Activated CD8-positive, alpha-beta memory T cell treated with anti-CD3 and anti-CD28 coated beads for 48 hours (primary cell): ENCODE measurements around the gene KIF18B.

Experiments
- DNase-seq, 3 experiments: peaks; one replicate each; pipeline ENCODE4 v3.0.0-alpha.2; 2020; ENCODE audit warnings: low read depth in 2 of 3, low spot score in 2 of 3

KIF18B gene

GRCh38 chr17:44941712-44942331 is 5.8 kb downstream of the KIF18B start:
- no peak for DNase-seq

- no peak for DNase-seq
These were observed 6.8 kb downstream of the KIF18B start for GRCh38 chr17:44940768-44941167.

DNA sequence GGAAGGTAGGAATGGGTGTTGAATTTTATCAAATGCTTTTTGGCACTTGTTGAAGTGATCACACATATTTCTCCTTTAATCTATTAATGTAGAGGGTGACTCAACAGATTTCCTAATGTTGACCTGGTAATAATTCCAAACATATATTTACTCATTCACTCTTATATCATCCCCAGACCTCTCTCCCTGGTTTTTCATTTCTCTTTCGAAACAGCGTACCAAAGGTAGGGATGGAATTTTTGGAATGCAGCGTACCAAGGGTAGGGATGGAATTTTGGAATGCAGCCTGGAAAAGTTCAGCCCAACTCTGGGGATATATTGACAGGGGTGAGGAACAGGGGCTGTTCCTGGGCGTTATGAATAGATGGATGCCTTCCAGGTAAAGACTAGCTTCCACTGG is 7.3 kb downstream of the KIF18B start:
- no peak for DNase-seq

GRCh38 chr17:44935116-44935515 is 12.5 kb downstream of the KIF18B start:
- DNase-seq: no peak

DNA sequence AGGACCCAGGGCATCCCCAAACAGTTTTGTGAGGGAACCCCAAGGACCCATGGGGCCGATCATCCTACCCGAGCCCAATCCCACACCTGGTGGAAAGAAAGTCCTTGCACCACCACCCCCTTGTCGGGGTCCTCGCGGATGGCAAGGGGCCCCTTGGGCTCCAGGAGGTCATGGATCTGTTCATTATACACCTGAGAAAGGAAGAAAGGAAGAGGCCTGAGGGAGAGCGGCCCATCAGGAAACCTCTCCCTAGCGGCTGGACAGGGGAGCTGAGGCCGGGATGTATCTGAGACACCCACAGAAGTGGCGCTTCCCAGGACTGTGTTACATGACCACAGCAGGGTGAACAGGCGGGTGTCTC is 12.8 kb downstream of the KIF18B start:
- no peak for DNase-seq

DNA sequence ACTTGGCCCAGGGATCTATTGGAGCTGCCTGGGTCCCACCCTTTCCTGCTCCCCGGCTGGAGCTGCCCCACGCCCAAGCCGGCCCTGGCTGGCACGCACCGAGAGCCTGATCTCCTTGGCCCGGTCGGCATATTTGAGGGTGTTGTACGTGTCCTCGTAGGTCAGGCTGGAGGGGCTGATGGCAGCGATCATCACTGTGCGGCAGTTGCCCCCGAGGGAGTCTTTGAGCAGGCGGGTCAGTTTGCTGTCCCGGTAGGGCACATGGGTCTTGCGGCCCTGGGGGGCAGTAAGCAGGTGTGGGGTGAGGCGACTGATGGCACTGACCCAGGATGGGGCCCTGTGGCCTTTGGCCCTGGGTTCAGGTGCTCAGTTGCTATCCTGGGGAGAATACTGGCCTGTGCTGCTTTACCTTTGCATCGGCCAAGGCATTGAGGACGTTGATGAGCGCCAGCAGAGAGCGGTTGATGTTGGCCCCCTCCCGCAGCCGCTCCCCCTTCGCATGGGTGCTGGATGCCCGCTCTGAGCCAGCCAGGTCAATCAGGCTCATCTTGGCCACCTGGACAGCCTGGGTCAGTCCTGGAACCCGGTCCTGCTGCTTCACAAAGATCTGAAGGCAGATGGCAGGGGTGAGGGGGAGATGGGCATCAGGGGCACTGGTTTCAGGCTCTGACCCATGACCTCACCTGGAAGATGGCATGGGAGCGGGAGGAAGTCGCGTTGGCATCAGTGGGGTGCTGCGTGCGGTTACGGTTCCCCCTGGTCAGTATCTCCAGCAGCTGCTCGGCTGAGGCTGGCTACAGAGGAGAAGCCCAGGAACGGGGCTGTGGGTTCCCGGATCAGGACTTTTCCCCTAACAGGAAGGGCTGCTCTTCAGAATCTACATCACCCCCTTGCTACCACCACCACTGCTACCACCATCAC is 13.5 kb downstream of the KIF18B start:
- no peak for DNase-seq

DNA sequence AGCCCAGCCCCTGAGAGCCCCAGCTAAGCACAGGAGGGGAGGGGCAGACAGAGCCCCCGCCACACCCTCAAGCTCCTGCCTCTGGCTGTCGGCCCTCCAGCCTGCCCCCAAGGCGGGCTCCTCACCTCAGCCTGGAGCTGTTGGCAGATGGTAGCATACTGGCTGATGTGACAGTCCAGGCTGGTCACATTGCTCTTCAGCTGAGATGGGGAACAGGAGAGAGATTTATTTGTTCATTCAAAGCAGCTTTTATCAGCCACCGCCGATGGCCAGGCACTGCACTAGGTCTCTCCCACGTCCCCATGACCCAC is 14.8 kb downstream of the KIF18B start:
- DNase-seq: no peak

DNA sequence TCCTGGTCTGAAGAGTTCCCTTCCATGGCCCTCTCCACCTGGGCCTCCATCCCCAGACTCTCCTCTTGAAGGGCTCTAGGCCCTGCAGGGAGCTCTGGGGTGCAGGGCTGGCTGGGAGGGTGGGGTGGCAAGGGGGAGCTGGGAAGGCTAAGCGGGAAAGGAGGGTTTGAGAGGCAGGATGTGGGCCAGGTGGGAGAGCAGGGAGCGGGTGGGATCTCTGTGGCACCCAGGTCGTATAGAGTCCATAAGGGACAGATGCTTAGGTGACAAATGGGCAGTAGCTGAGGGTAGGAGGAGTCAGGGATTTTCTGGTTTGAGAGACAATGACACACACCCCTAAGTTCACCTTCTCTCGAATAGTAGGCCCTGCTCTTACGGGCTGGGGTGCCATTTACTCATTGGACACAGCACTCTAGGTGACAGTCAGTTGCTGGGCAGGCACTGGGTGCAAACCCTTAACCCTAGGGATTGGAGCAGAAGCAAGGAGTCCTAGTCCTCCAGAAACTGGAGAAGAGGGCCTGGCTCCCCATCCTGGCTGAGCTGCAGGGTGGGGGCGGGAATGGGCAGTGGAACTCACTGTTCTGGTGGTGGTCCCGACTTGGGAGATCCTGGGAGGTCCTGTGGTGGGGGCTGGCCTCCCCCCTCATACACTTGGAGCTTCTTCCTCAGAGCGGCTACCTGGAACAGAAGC is 15.3 kb downstream of the KIF18B start:
- no peak for DNase-seq

DNA sequence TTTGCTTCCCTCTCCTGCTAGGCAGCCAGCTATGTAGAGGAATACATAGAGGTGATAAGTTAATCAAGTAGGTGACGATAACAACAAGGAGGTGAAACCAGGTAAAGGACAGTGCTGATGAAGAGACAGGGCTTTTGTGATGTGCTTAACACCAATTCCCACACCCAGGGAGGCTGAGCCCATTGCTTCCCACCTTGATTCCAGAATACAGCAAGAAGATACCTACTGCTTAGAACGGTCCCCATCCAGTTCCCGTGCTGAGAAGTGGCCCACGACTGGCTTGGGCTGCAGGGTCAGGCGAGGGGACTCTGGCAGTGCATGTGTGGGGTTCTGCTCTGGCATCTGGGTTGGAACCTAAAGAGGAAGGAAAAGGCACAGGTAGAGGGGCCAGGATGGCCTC is 16.2 kb downstream of the KIF18B start:
- no peak for DNase-seq

- no peak for DNase-seq
These were observed 16.9 kb downstream of the KIF18B start for GRCh38 chr17:44930667-44931066.

DNA sequence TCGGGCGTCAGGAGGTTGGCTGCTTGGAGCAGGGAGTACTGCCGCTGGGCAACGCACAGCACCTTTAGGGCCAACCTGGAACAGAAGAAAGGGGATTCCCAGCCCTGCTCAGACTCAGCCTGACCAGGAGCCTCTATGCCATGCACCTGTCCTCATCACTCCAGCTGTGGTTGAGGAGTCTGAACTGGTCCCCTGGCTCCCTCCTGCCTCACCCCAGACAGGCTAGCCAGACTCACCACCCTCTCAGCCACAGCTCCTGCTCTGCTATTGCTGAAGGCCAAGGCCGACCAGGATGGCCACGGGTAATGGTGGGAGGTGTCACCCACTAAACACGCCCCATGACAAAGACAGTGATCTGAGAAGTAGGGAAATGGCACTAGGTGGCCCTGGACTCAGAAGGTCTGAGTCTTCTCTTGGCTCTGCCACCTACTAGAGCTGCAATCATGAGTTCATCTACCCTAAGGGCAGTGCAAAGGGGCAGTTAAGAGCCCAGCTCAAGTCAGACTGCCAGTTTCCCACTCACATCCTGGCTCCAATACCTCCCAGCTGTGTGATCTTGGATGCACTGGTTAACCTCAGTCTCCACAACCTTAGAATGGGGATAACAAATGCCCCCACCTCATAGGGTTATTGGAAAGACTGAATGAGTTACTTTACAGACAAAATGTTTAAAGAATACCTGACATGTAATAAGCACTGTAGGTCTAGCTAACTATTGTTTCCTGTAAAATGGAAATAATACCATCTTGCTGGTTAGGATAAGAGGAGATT is 18.4 kb downstream of the KIF18B start:
- no peak for DNase-seq

DNA sequence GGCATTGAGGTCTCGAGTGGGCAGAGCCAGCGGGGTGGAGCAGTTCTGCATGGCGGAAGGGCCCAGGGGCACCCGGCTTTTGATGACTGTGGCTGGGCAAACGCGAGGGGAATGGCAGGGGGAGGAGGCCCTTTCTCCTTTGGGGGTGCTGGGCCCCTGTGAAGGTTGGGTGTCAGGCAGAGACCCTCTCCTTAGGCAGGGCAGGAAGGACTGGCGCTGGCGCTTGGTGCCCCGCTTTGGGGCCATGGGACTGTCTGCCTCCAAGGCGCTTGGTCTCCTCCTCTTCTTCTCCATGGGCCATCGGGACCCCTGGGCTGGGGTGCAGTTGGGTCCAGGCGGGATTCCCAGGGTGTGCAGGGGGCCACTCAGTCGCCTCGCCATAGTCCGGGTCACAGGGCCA is 19.4 kb downstream of the KIF18B start:
- DNase-seq: no peak

GRCh38 chr17:44927696-44928095 is 19.9 kb downstream of the KIF18B start:
- DNase-seq: no peak

DNA sequence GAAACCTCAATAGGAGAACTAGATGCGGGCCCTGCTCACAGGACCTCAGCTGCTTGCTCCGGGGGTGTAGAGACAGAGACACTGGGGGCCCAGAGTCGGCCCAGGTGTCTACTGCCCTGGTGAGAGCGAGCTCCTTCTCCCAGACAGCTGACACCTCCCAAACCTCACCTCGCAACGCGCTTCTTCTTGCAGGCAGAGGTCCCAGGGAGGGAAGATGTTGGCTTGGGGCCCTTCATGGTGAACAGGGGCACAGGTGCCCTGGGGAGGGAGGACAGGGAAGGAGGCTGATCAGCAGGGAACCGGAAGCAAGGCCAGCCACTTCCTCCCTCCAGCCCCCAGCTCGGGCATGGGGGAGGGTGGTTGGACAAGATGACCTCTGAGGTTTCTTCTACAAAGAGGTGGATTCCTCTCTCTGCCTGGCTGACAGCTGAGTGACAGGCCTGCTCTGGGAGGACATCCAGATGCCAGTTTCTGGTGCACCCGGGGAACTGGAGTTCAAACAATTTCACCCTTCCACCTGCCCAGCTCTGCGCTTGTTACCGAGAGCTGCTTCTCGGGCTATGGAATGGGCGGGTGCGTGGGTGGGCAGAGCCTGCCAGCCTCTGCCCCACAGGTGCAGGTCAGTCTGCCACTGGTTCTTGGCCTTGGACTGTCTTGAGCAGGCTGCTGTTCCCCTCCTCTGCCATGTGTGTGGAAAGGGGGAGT is 20.6 kb downstream of the KIF18B start:
- no peak for DNase-seq

- no peak for DNase-seq
These were observed 21.6 kb downstream of the KIF18B start for GRCh38 chr17:44925731-44926697.

GRCh38 chr17:44924107-44924544 is 23.4 kb downstream of the KIF18B start:
- no peak for DNase-seq

- no peak for DNase-seq
These were observed 24.7 kb downstream of the KIF18B start for GRCh38 chr17:44922746-44923470.

DNA sequence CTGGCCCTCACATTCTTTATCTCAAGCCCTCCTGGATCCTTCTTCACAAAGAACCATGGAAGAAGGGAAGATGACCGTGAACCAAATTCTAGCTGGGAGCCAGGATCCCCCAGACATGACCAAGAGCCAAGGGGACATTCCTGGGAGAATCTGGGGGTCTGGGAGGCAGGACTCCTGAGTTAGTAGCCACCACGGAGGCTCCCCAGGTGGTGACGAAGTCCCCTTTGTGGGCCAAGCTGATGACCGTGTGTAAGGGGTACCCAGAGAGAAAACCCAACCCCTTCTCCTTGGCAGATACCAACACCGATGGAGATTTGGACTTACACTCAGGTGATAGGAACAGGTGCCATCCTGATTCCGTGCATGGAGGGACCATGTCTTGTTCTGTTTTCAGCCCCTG is 25.4 kb downstream of the KIF18B start:
- DNase-seq: no peak
